H1 (cell line): ENCODE results near the gene GOLIM4. TPM values are rescaled to one million over a fixed set of nuclear protein-coding genes. Genes with fewer than 3 reads are reported as not detected.

Source experiments
- CTCF ChIA-PET: fragments of 300-600 bp; sonication (Branson Sonifier 250); formaldehyde crosslinking; loops from one replicate; lab custom pipeline; 2021; ENCODE audit not compliant: partially characterized antibody; lab: Charles Lee
- POLR2A ChIA-PET: fragments of 300-600 bp; sonication (Branson Sonifier 250); formaldehyde crosslinking; loops from one replicate; lab custom pipeline; 2021; ENCODE audit warnings: inconsistent platforms; ENCODE audit not compliant: partially characterized antibody; lab: Charles Lee
- DNase-seq, 2 experiments: peaks; one replicate each; pipeline versions ENCODE4 v3.0.0 to v3.0.0-alpha.2; 2010 to 2022; ENCODE audit warnings: low spot score in 2 of 2, low read depth in 1 of 2, mixed read lengths in 1 of 2
- FAIRE-seq: peaks from 2 replicates; lab custom pipeline; 2011; peaks lifted over from hg19 to GRCh38; lab: Jason Lieb, UNC
- H2AFZ ChIP-seq: 2 replicates; pipeline ENCODE4 v1.8.1; 2012; ENCODE audit warnings: low read length, inconsistent platforms
- H2AK5ac ChIP-seq: 2 replicates; pipeline ENCODE4 v1.6.1; 2013; ENCODE audit warnings: low read depth, low read length
- H2BK120ac ChIP-seq: replicated peaks from 2 replicates; pipeline ENCODE3; 2013; ENCODE audit warnings: low read depth, low read length, inconsistent platforms
- H2BK12ac ChIP-seq: 2 replicates; pipeline ENCODE4 v1.6.1; 2013; ENCODE audit warnings: low read depth, low read length
- H2BK15ac ChIP-seq: 2 replicates; pipeline ENCODE4 v1.6.1; 2013; ENCODE audit warnings: low read length
- H2BK20ac ChIP-seq: 2 replicates; pipeline ENCODE4 v1.6.1; 2013; ENCODE audit warnings: low read length
- H2BK5ac ChIP-seq: 2 replicates; pipeline ENCODE4 v1.6.1; 2013; ENCODE audit warnings: low read depth, low read length
- H3K14ac ChIP-seq: 2 replicates; pipeline ENCODE4 v1.6.1; 2013; ENCODE audit warnings: inconsistent platforms; ENCODE audit not compliant: insufficient read length
- H3K18ac ChIP-seq: 2 replicates; pipeline ENCODE4 v1.6.1; 2013; ENCODE audit warnings: low read length; ENCODE audit errors: extremely low read depth
- H3K23ac ChIP-seq: 2 replicates; pipeline ENCODE4 v1.6.1; 2013; ENCODE audit warnings: inconsistent platforms; ENCODE audit not compliant: insufficient read length
- H3K23me2 ChIP-seq: 2 replicates; pipeline ENCODE4 v1.6.1; 2013; ENCODE audit warnings: low read depth, low read length
- H3K27ac ChIP-seq: 2 replicates; pipeline ENCODE4 v1.6.1; 2011; ENCODE audit warnings: low read depth, low read length, inconsistent platforms
- H3K27me3 ChIP-seq, 4 experiments: replicated peaks in 1 of 4; 1 replicate in 1 of 4; 2 replicates in 3 of 4; pipeline versions ENCODE4 v1.6.1 to v1.8.1; 2011 to 2013; ENCODE audit warnings: low read length in 3 of 4, mild to moderate bottlenecking in 3 of 4, inconsistent platforms in 2 of 4, mixed read lengths in 2 of 4, moderate library complexity in 1 of 4; ENCODE audit not compliant: control insufficient read depth in 3 of 4, insufficient read depth in 3 of 4; ENCODE audit errors: extremely low read depth in 1 of 4
- H3K36me3 ChIP-seq, 4 experiments: 2 replicates each; pipeline versions ENCODE4 v1.6.1 to v1.8.1; 2011 to 2013; ENCODE audit warnings: mild to moderate bottlenecking in 4 of 4, low read length in 3 of 4, moderate library complexity in 2 of 4, control low read depth in 1 of 4, inconsistent platforms in 1 of 4; ENCODE audit not compliant: insufficient read depth in 4 of 4, control insufficient read depth in 2 of 4
- H3K4ac ChIP-seq: replicated peaks from 2 replicates; pipeline ENCODE3; 2013; ENCODE audit warnings: low read length, low read depth, mixed read lengths, inconsistent platforms; ENCODE audit not compliant: insufficient read length
- H3K4me1 ChIP-seq, 4 experiments: replicated peaks in 1 of 4; 1 replicate in 1 of 4; 2 replicates in 3 of 4; pipeline versions ENCODE4 v1.6.1 to v1.8.1; 2011 to 2013; ENCODE audit warnings: low read length in 3 of 4, inconsistent platforms in 2 of 4, mixed read lengths in 1 of 4; ENCODE audit not compliant: insufficient read depth in 4 of 4, control insufficient read depth in 3 of 4
- H3K4me2 ChIP-seq, 2 experiments: 2 replicates each; pipeline versions ENCODE4 v1.6.1 to v1.8.1; 2011 to 2013; ENCODE audit warnings: low read depth in 2 of 2, low read length in 2 of 2, control low read depth in 1 of 2, inconsistent platforms in 1 of 2, mild to moderate bottlenecking in 1 of 2; ENCODE audit not compliant: insufficient read depth in 1 of 2
- H3K4me3 ChIP-seq, 4 experiments: fragments of 200-600, 300-600 bp in 1 of 4; sonication (generic), shearing (Covaris generic), sonication (Bioruptor Twin) in 1 of 4; 2 replicates each; pipeline versions ENCODE4 v1.5.1 to v1.8.1; 2011 to 2016; ENCODE audit warnings: low read length in 4 of 4, low read depth in 3 of 4, control low read depth in 2 of 4, inconsistent platforms in 2 of 4, mild to moderate bottlenecking in 2 of 4, mixed read lengths in 1 of 4, moderate library complexity in 1 of 4; ENCODE audit not compliant: insufficient read depth in 2 of 4; ENCODE audit errors: extremely low read depth in 1 of 4
- H3K56ac ChIP-seq: replicated peaks from 2 replicates; pipeline ENCODE3; 2013; ENCODE audit warnings: low read depth, mild to moderate bottlenecking, mixed read lengths, low read length, inconsistent platforms; ENCODE audit not compliant: insufficient read length
- H3K79me1 ChIP-seq: 2 replicates; pipeline ENCODE4 v1.6.1; 2013; ENCODE audit warnings: low read depth, low read length, control low read depth
- H3K79me2 ChIP-seq, 2 experiments: 2 replicates each; pipeline versions ENCODE4 v1.6.1 to v1.8.1; 2012 to 2013; ENCODE audit warnings: low read length in 2 of 2, mild to moderate bottlenecking in 2 of 2, inconsistent platforms in 1 of 2; ENCODE audit not compliant: insufficient read depth in 2 of 2, control insufficient read depth in 1 of 2
- H3K9ac ChIP-seq, 4 experiments: replicated peaks in 1 of 4; 1 replicate in 1 of 4; 2 replicates in 3 of 4; pipeline versions ENCODE4 v1.6.1 to v1.8.1; 2011 to 2013; ENCODE audit warnings: low read depth in 3 of 4, low read length in 3 of 4, control low read depth in 2 of 4, mild to moderate bottlenecking in 2 of 4, moderate library complexity in 2 of 4, inconsistent platforms in 1 of 4; ENCODE audit errors: extremely low read depth in 1 of 4
- H3K9me3 ChIP-seq, 2 experiments: 2 replicates each; pipeline versions ENCODE4 v1.6.1 to v1.8.1; 2012 to 2013; ENCODE audit warnings: mild to moderate bottlenecking in 2 of 2, moderate library complexity in 2 of 2, control low read depth in 1 of 2, inconsistent platforms in 1 of 2, low read depth in 1 of 2, low read length in 1 of 2, mixed read lengths in 1 of 2; ENCODE audit not compliant: insufficient read depth in 2 of 2
- H4K20me1 ChIP-seq, 2 experiments: replicated peaks in 1 of 2; 2 replicates each; pipeline versions ENCODE3 to v1.8.1; 2011 to 2013; ENCODE audit warnings: inconsistent platforms in 2 of 2, low read length in 2 of 2, mild to moderate bottlenecking in 1 of 2; ENCODE audit not compliant: insufficient read depth in 2 of 2, control insufficient read depth in 1 of 2
- H4K5ac ChIP-seq: 2 replicates; pipeline ENCODE4 v1.6.1; 2013; ENCODE audit warnings: low read length, low read depth, mixed read lengths, inconsistent platforms; ENCODE audit not compliant: insufficient read length
- H4K8ac ChIP-seq: 2 replicates; pipeline ENCODE4 v1.8.0; 2013; ENCODE audit warnings: mild to moderate bottlenecking, moderate library complexity, low read length, inconsistent platforms; ENCODE audit not compliant: insufficient read depth; ENCODE audit errors: extremely low read depth
- H4K91ac ChIP-seq: replicated peaks from 2 replicates; pipeline ENCODE3; 2013; ENCODE audit warnings: low read length, mixed read lengths, inconsistent platforms; ENCODE audit not compliant: insufficient read length
- E2F6 ChIP-seq: IDR thresholded peaks from 2 replicates; pipeline ENCODE4 v1.6.1; 2012; ENCODE audit warnings: inconsistent platforms
- EP300 ChIP-seq, 2 experiments: IDR thresholded peaks; 1 replicate in 1 of 2; 2 replicates in 1 of 2; pipeline ENCODE4 v1.6.1; 2011 to 2012; ENCODE audit warnings: low read depth in 2 of 2, low read length in 2 of 2, mild to moderate bottlenecking in 2 of 2, borderline replicate concordance in 1 of 2, inconsistent platforms in 1 of 2, moderate library complexity in 1 of 2
- GTF2F1 ChIP-seq: IDR thresholded peaks from 2 replicates; pipeline ENCODE4 v1.6.1; 2012; ENCODE audit warnings: low read depth, low read length, improper control_type of control experiment, borderline replicate concordance
- HDAC6 ChIP-seq: IDR thresholded peaks from one replicate; pipeline ENCODE4 v1.7.1; 2012; ENCODE audit warnings: low read depth, mild to moderate bottlenecking, inconsistent platforms, low read length, moderate library complexity
- MAFK ChIP-seq: IDR thresholded peaks from 2 replicates; pipeline ENCODE4 v1.6.1; 2012; ENCODE audit warnings: low read depth, mild to moderate bottlenecking, improper control_type of control experiment, low read length
- SRF ChIP-seq: IDR thresholded peaks from 2 replicates; pipeline ENCODE4 v1.6.1; 2011; ENCODE audit warnings: mild to moderate bottlenecking, low read depth, low read length, moderate library complexity
- TBP ChIP-seq: IDR thresholded peaks from 2 replicates; pipeline ENCODE4 v1.6.1; 2011; ENCODE audit warnings: low read depth, low read length, improper control_type of control experiment
- YY1 ChIP-seq: IDR thresholded peaks from 2 replicates; pipeline ENCODE4 v1.6.1; 2011; ENCODE audit warnings: low read depth, mild to moderate bottlenecking, low read length
- WGBS, 2 experiments: shearing (Covaris generic) in 1 of 2; methylation state at CpG; one replicate each; pipeline versions ENCODE4 v1.1.6 to v1.1.7; 2013 to 2015; ENCODE audit warnings: low lambda C conversion rate in 2 of 2, mixed read lengths in 2 of 2, inconsistent platforms in 1 of 2, low coverage in 1 of 2, missing lambda C conversion rate in 1 of 2; ENCODE audit not compliant: insufficient replicate concordance in 2 of 2, insufficient coverage in 1 of 2, insufficient read length in 1 of 2; ENCODE audit errors: extremely low coverage in 1 of 2, missing lambda C conversion rate in 1 of 2; 5-methylcytosine and 5-hydroxymethylcytosine counted together
- polyA plus RNA-seq, 7 experiments: library from polyadenylated mRNA; depleted of rRNA in 3 of 7; stranded (reverse) in 5 of 7; unstranded in 2 of 7; fragments of >200 nt in 5 of 7; fragments of 200-250 nt in 2 of 7; gene quantifications; 1 replicate in 5 of 7; 2 replicates in 1 of 7; 4 replicates in 1 of 7; pipeline versions ENCODE4 v1.2.1 to v1.2.3, GENCODE V29; 2011 to 2013; ENCODE audit warnings: missing spikeins in 2 of 7, mixed read lengths in 2 of 7
- total RNA-seq: library from RNA; stranded (reverse); fragmentation: NEBNext Ultra II Directional; extraction: Animal tissue kit (Norgen Biotek cat#: 25700); gene quantifications from 2 replicates; pipeline ENCODE4 v1.2.1, GENCODE V29; 2021
- TF ChIP-seq, protein P1 (sequence below): IDR thresholded peaks from 2 replicates; pipeline ENCODE4 v1.6.1; 2012; ENCODE audit warnings: inconsistent platforms

The GOLIM4 gene
- total and polyA plus RNA-seq, 2 of the 8 experiments (the other 6 are each of a cell fraction or from before 2014, with no cell fraction given) = 5.6 to 29.7 TPM

DNA sequence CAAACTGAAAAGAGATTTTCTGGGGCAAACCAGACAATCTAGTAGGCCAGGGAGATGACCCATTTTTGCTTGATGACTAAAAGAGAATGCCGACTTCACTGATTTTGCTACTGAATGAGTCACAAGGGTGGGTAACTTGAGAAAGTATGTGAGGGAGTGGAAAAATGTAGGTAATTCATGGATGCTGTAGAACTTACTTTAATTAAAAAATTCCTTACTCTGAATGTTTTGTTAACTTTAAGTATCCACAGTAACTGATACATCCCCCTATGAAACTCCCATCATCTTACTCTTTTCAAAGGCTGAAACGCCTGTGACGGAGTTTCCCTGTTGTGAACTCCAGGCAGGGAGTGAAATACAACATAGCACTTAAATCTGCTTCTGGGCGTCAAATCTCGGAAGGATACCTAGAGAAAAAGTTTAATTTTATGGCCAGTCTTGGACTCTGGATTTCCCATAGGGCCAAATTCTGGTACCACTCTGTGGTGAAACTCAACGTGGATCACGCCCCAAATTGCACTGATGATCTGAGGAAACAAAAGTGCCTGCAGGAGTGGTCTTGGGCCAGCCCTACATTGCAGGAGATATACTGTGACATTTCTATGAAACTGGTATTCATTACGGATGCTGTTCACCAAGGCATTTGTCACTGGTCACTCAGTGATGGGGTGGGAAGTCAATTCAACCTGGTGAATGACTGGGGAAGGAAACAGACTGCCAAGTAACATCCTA lies 24.0 kb downstream of the GOLIM4 start:
- H3K9me3 ChIP-seq = no peaks in the 10 kb centered on the region
- H3K4me3 ChIP-seq = no peak overlapping the region
- H2BK120ac ChIP-seq = no peak overlapping the region
- H2BK20ac ChIP-seq = no peak overlapping the region
- H4K8ac ChIP-seq = no peak overlapping the region
- FAIRE-seq (peak; percentile 19), DNase-seq (no peak)
- H4K91ac ChIP-seq = no peak overlapping the region
- H3K79me1 ChIP-seq = no peaks in the 10 kb centered on the region
- no peaks in the 10 kb centered on the region for H3K23me2 ChIP-seq
- H2AFZ ChIP-seq = no peak overlapping the region
- no peak overlapping the region for H3K4ac ChIP-seq
- no peak overlapping the region for H3K56ac ChIP-seq
- no peaks in the 10 kb centered on the region for H3K36me3 ChIP-seq
- H4K5ac ChIP-seq = no peak overlapping the region
- H2BK5ac ChIP-seq = no peak overlapping the region
- H3K9ac ChIP-seq = no peak overlapping the region
- 80% methylated on average over 8 of the region's 8 CpGs; no CpG with 5 or more reads in 1 of the 2 experiments for WGBS, 2 experiments
- H2BK15ac ChIP-seq = no peak overlapping the region
- no peaks in the 10 kb centered on the region for H4K20me1 ChIP-seq
- H3K23ac ChIP-seq = no peak overlapping the region
- H3K18ac ChIP-seq = no peak overlapping the region
- H3K27me3 ChIP-seq = no peaks in the 10 kb centered on the region
- peaks cover 2 to 5% (median 4%) of the 10 kb centered on the region in 4 experiments; a peak in 4 of 7 replicates for H3K4me1 ChIP-seq
- CTCF ChIA-PET = interaction anchor here (1.1 to 1.2 kb wide), 2 partner anchors 10 to 94 kb away, joined by 4 to 7 read pairs; no protein-coding TSS in a partner anchor
- no peak overlapping the region for H3K27ac ChIP-seq
- no peak overlapping the region for H3K14ac ChIP-seq
- H3K4me2 ChIP-seq = peak overlapping the region in 1 of 2 experiments; percentile 9; a peak in 1 of 4 replicates
- no peak overlapping the region for H2AK5ac ChIP-seq
- H2BK12ac ChIP-seq = no peak overlapping the region
- TF ChIP-seq GTF2F1 = no peak
- TF ChIP-seq MAFK = no peak
- no peak for TF ChIP-seq EP300 (IDR thresholded peaks at IDR 0.05; ENCODE audit: borderline replicate concordance in 1 of 2, low read depth in 2 of 2, low read length in 2 of 2)
- no peak for TF ChIP-seq HDAC6
- TF ChIP-seq SRF = no peak
- TF ChIP-seq, protein P1, sequence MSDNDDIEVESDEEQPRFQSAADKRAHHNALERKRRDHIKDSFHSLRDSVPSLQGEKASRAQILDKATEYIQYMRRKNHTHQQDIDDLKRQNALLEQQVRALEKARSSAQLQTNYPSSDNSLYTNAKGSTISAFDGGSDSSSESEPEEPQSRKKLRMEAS = no peak
- TF ChIP-seq YY1 = no peak
- TF ChIP-seq E2F6 = no peak
- TF ChIP-seq TBP = no peak
- POLR2A ChIA-PET = interaction anchor here (2.0 kb wide), 1 partner anchor 9 kb away, joined by 4 read pairs; no protein-coding TSS in a partner anchor
- H3K79me2 ChIP-seq = peaks cover 0 to 12% of the 10 kb centered on the region in 2 experiments; a peak in 1 of 4 replicates
